A549 (cell line): Measurements from ENCODE around the gene KRTAP3-3. TPM values are rescaled to one million over a fixed set of nuclear protein-coding genes. Genes with fewer than 3 reads are reported as not detected.

ENCODE experiments used
- ATAC-seq, 2 experiments: fragments of 200-7000 bp in 1 of 2; fragments of >200 bp in 1 of 2; cut with Nextera tagmentation in 1 of 2; cut with Tn5 transposase in 1 of 2; 3 replicates each; pipeline versions ENCODE4 v1.8.0 to v1.9.1; 2018 to 2020; ENCODE audit warnings: mild to moderate bottlenecking in 1 of 2, moderate library complexity in 1 of 2
- CTCF ChIA-PET: fragments of 300-600 bp; sonication (Branson Sonifier 250); formaldehyde crosslinking; extraction: SDS; loops from one replicate; lab custom pipeline; 2021; ENCODE audit warnings: antibody characterized with exemption, inconsistent platforms; lab: Yijun Ruan, JAX
- POLR2A ChIA-PET: fragments of 350-600 bp; formaldehyde crosslinking; extraction: SDS; loops from one replicate; lab custom pipeline; 2021; ENCODE audit warnings: antibody characterized with exemption, inconsistent platforms; lab: Yijun Ruan, JAX
- DNase-seq, 2 experiments: peaks; one replicate each; pipeline versions ENCODE4 v3.0.0 to v3.0.0-alpha.2; 2011 to 2016; ENCODE audit warnings: low read depth in 1 of 2, low spot score in 1 of 2
- FAIRE-seq: peaks from 2 replicates; lab custom pipeline; 2011; peaks lifted over from hg19 to GRCh38; lab: Jason Lieb, UNC
- H3K27ac ChIP-seq, 2 experiments: fragments of >200 bp; sonication (Bioruptor Twin); formaldehyde crosslinking; 3 replicates each; pipeline ENCODE4 v1.5.1; 2016 to 2017
- H3K4me1 ChIP-seq: fragments of >200 bp; sonication (Bioruptor Twin); formaldehyde crosslinking; 3 replicates; pipeline ENCODE4 v1.6.1; 2016
- H3K4me2 ChIP-seq: fragments of >200 bp; sonication (Bioruptor Twin); formaldehyde crosslinking; 3 replicates; pipeline ENCODE4 v1.6.1; 2016
- H3K4me3 ChIP-seq: fragments of >200 bp; sonication (Bioruptor Twin); formaldehyde crosslinking; 3 replicates; pipeline ENCODE4 v1.5.1; 2016
- H3K9me3 ChIP-seq: fragments of >200 bp; sonication (Bioruptor Twin); formaldehyde crosslinking; 3 replicates; pipeline ENCODE4 v1.6.1; 2016
- CBX8 ChIP-seq: fragments of 200-600 bp; sonication (generic); IDR thresholded peaks from 2 replicates; pipeline ENCODE4 v1.6.1; 2016
- CEBPB ChIP-seq, 2 experiments: fragments of >200 bp in 1 of 2; sonication (Bioruptor Twin) in 1 of 2; formaldehyde crosslinking in 1 of 2; IDR thresholded peaks; 2 replicates each; pipeline ENCODE4 v1.6.1; 2012 to 2016
- CHD2 ChIP-seq: fragments of 150-350 bp; IDR thresholded peaks from 2 replicates; pipeline ENCODE4 v1.6.1; 2014; ENCODE audit warnings: low read length; ENCODE audit not compliant: partially characterized antibody
- E2F6 ChIP-seq: IDR thresholded peaks from 2 replicates; pipeline ENCODE4 v1.6.1; 2012; ENCODE audit warnings: low read depth, borderline replicate concordance
- EHF ChIP-seq: fragments of 250-450 bp; sonication (Bioruptor Pico); IDR thresholded peaks from 2 replicates; pipeline ENCODE4 v1.5.0; 2020; ENCODE audit warnings: mild to moderate bottlenecking
- EHMT2 ChIP-seq: fragments of 200-600 bp; sonication (generic); IDR thresholded peaks from 2 replicates; pipeline ENCODE4 v1.6.1; 2016; ENCODE audit warnings: antibody characterized with exemption, low read depth, mild to moderate bottlenecking, moderate library complexity
- ESRRA ChIP-seq: fragments of 150-350 bp; IDR thresholded peaks from 2 replicates; pipeline ENCODE4 v1.6.1; 2014; ENCODE audit warnings: mild to moderate bottlenecking, low read length, borderline replicate concordance
- GATA3 ChIP-seq: IDR thresholded peaks from 2 replicates; pipeline ENCODE4 v1.6.1; 2012; ENCODE audit warnings: borderline replicate concordance
- HDAC2 ChIP-seq: fragments of 200-600 bp; sonication (generic); IDR thresholded peaks from 2 replicates; pipeline ENCODE4 v1.6.1; 2016
- HEYL ChIP-seq: fragments of 250-450 bp; sonication (Bioruptor Pico); IDR thresholded peaks from 2 replicates; pipeline ENCODE4 v1.8.0; 2021; ENCODE audit warnings: mild to moderate bottlenecking, moderate library complexity
- HOXB13 ChIP-seq: fragments of 250-450 bp; sonication (Bioruptor Pico); IDR thresholded peaks from 2 replicates; pipeline ENCODE4 v1.5.0; 2020; ENCODE audit warnings: low read depth, mild to moderate bottlenecking, moderate library complexity
- KDM1A ChIP-seq: fragments of 200-600 bp; sonication (generic); IDR thresholded peaks from 2 replicates; pipeline ENCODE4 v1.6.1; 2016; ENCODE audit warnings: low read depth, mild to moderate bottlenecking
- NPAS2 ChIP-seq: fragments of 250-450 bp; sonication (Bioruptor Pico); IDR thresholded peaks from 2 replicates; pipeline ENCODE4 v1.8.0; 2022; ENCODE audit warnings: mild to moderate bottlenecking, moderate library complexity, borderline replicate concordance
- PHF8 ChIP-seq: fragments of 200-600 bp; sonication (generic); IDR thresholded peaks from 2 replicates; pipeline ENCODE4 v1.6.1; 2016; ENCODE audit warnings: low read depth, mild to moderate bottlenecking, antibody characterized with exemption, moderate library complexity, borderline replicate concordance
- POLR2A ChIP-seq: IDR thresholded peaks from 2 replicates; pipeline ENCODE4 v1.6.1; 2012; ENCODE audit warnings: mild to moderate bottlenecking, low read length
- RAD21 ChIP-seq, 2 experiments: fragments of >200 bp in 1 of 2; sonication (Bioruptor Twin) in 1 of 2; formaldehyde crosslinking in 1 of 2; IDR thresholded peaks in 1 of 2; conservative IDR thresholded peaks in 1 of 2; 2 replicates in 1 of 2; 3 replicates in 1 of 2; pipeline ENCODE4 v1.6.1; 2012 to 2018; ENCODE audit warnings: inconsistent platforms in 1 of 2
- RARB ChIP-seq: fragments of 250-450 bp; sonication (Bioruptor Pico); IDR thresholded peaks from 2 replicates; pipeline ENCODE4 v1.8.0; 2021; ENCODE audit warnings: mild to moderate bottlenecking, moderate library complexity
- RCOR1 ChIP-seq: fragments of 150-350 bp; IDR thresholded peaks from 2 replicates; pipeline ENCODE4 v1.6.1; 2014; ENCODE audit warnings: antibody characterized with exemption, low read length, low read depth
- REST ChIP-seq: fragments of 200-600 bp; sonication (generic); IDR thresholded peaks from 2 replicates; pipeline ENCODE4 v1.6.1; 2016; ENCODE audit warnings: antibody characterized with exemption, mild to moderate bottlenecking, moderate library complexity
- RFX5 ChIP-seq: fragments of 450-650 bp; IDR thresholded peaks from 2 replicates; pipeline ENCODE4 v1.7.1; 2014; ENCODE audit warnings: antibody characterized with exemption, mild to moderate bottlenecking, moderate library complexity
- TP53 ChIP-seq: fragments of 250-450 bp; sonication (Bioruptor Pico); IDR thresholded peaks from 2 replicates; pipeline ENCODE4 v1.5.0; 2021; ENCODE audit warnings: mild to moderate bottlenecking, moderate library complexity
- ZFP36 ChIP-seq: fragments of 450-650 bp; IDR thresholded peaks from 2 replicates; pipeline ENCODE4 v1.6.1; 2014; ENCODE audit warnings: borderline replicate concordance; ENCODE audit not compliant: partially characterized antibody
- WGBS: methylation state at CpG from one replicate; pipeline ENCODE4 v1.1.6; 2017; ENCODE audit errors: missing lambda C conversion rate; 5-methylcytosine and 5-hydroxymethylcytosine counted together
- polyA plus RNA-seq, 4 experiments: library from polyadenylated mRNA; depleted of rRNA in 3 of 4; stranded (reverse); fragments of >200 nt; fragmentation: RNase III in 1 of 4; extraction: RNeasy Plus Mini Kit Qiagen cat#74134 plus additional on column Dnase treatment in 1 of 4; gene quantifications; 2 replicates in 3 of 4; 3 replicates in 1 of 4; pipeline ENCODE4 v1.2.3, GENCODE V29; 2011 to 2017

Gene KRTAP3-3
- polyA plus RNA-seq, 2 of the 4 experiments (the other 2 are of a cell fraction): not detected

- ChIA-PET POLR2A (no interaction called here), CTCF (interaction anchor here (1.1 to 1.8 kb wide), 6 partner anchors 11 to 587 kb away, joined by 3 to 6 read pairs (median 4); no protein-coding TSS in a partner anchor)
- no peaks in the 10 kb centered on the region for H3K9me3 ChIP-seq
- no peak overlapping the region for H3K4me2 ChIP-seq
- TF ChIP-seq ESRRA: no peak
- TF ChIP-seq NPAS2: no peak
- no peak for TF ChIP-seq EHF (CRISPR knock-in tag)
- DNase-seq: no peak
- peaks cover 17% of the 10 kb centered on the region for H3K4me1 ChIP-seq
- 43% methylated on average over 1 of the region's 1 CpG for WGBS
- FAIRE-seq: no peak
- no peak overlapping the region for H3K27ac ChIP-seq
- H3K4me3 ChIP-seq: no peak overlapping the region
- ATAC-seq: no peak
Observed at GRCh38 chr17:40961591-40961990, 32.4 kb downstream of the KRTAP3-3 start.

GRCh38 chr17:40960144-40960543, 33.8 kb downstream of the KRTAP3-3 start:
- ATAC-seq (no peak), DNase-seq (no peak), FAIRE-seq (no peak)
- Histone ChIP-seq H3K27ac (no peak overlapping the region), H3K9me3 (no peaks in the 10 kb centered on the region), H3K4me3 (no peak overlapping the region), H3K4me2 (no peak overlapping the region), H3K4me1 (peaks cover 24% of the 10 kb centered on the region)
- no peak for TF ChIP-seq POLR2A
- no peak for TF ChIP-seq KDM1A
- TF ChIP-seq HDAC2: no peak
- TF ChIP-seq HEYL (CRISPR knock-in tag): no peak
- no peak for TF ChIP-seq RFX5
- no peak for TF ChIP-seq ESRRA
- no peak for TF ChIP-seq EHMT2
- no peak for TF ChIP-seq CHD2
- TF ChIP-seq ZFP36: no peak
- TF ChIP-seq E2F6: no peak
- no peak for TF ChIP-seq PHF8
- no peak for TF ChIP-seq RAD21 (conservative IDR thresholded peaks at IDR 0.05 in 1 of 2, IDR thresholded peaks at IDR 0.05 in 1 of 2)
- no peak for TF ChIP-seq RARB
- no peak for TF ChIP-seq GATA3
- no peak for TF ChIP-seq TP53 (CRISPR knock-in tag)
- no peak for TF ChIP-seq HOXB13 (CRISPR knock-in tag)
- no peak for TF ChIP-seq CEBPB (IDR thresholded peaks at IDR 0.05)
- no peak for TF ChIP-seq RCOR1
- no peak for TF ChIP-seq REST
- TF ChIP-seq CBX8: no peak
- ChIA-PET CTCF (interaction anchor here (1.0 to 1.5 kb wide), 3 partner anchors 28 to 536 kb away, joined by 3 to 7 read pairs (median 3); no protein-coding TSS in a partner anchor), POLR2A (no interaction called here)
- 91% methylated on average over 10 of the region's 10 CpGs for WGBS
